GM21381 (cell line): ENCODE measurements around the gene ESPL1.
"Not testable (repeated sequence)": the region's sequence is repeated elsewhere in the genome, so short reads cannot be mapped to it uniquely, and the experiment has no call there.

Experiments
- ATAC-seq: cut with Tn5 transposase; IDR thresholded peaks from one replicate; pipeline ENCODE4 v1.9.1; 2021; ENCODE audit warnings: mild to moderate bottlenecking, moderate library complexity; ENCODE audit not compliant: unreplicated experiment

The ESPL1 gene

DNA sequence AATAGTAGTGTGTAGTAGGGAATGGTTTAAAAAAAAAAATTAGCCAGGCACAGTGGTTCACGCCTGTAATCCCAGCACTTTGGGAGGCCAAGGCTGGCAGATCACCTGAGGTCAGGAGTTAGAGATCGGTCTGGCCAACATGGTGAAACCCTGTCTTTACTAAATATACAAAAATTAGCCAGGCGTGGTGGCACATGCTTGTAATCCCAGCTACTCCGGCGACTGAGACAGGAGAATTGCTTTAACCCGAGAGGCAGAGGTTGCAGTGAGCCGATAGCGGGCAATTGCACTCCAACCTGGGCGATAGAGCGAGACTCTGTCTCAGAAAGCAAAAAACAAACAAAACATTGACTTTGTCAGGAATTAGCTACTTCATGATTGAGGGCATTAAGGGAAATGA is 29.0 kb downstream of the ESPL1 start:
- ATAC-seq: not testable (repeated sequence)

DNA sequence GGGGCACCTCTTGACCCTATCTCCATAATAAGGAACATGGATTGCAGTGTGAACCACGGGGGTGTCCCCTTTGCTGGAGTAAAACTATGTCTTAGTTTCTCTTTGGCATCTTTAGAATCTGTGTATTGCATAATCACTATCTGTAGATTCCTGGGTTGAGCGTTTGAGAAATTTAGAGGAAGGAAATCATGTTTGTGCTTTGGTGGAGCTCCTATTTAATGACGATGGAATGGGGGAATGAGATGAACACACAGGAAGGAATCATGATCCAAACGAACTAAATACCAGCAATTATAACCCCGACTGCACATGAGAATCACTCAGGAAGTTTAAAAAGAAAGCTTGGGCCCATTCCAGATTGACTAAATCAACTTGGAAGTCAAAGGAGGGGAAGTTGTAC is 30.1 kb downstream of the ESPL1 start:
- ATAC-seq: no peak

DNA sequence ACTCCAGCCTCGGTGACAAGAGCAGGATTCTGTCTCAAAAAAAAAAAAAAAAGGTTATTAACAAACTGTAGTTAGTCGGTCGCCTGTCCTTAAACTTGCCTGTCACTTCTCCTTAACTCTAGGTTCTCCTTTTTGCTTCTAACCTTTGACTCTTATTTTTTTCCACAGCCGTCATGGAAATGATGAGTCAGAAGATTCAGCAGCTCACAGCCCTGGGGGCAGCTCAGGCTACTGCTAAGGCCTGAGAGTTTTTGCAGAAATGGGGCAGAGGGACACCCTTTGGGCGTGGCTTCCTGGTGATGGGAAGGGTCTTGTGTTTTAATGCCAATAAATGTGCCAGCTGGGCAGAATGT is 31.0 kb downstream of the ESPL1 start:
- ATAC-seq: no peak

DNA sequence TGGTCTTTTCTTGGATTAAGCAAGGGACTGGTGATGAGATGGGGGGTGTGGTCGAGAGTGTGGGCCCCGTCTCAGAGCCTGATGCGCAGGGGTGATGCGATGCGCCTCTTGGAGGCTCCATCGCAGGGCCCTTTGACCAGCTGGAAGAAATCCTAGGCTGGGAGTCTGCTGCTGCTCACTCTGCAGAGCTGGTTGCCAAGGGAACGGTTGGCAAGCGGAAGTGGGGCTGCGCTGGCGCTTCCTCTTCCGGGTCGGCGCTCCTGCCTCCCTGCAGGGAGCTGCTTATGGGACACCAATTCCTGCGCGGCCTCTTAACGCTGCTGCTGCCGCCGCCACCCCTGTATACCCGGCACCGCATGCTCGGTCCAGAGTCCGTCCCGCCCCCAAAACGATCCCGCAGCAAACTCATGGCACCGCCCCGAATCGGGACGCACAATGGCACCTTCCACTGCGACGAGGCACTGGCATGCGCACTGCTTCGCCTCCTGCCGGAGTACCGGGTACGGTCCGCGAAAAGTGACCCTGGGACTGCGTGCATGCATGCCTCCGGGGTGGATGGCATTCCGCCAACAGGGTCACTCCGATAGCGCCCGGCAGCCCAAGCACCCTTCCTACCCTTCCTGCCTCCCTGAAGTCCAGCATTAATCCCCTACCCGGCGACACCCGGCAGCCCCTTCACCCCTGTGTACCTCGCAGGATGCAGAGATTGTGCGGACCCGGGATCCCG is 31.5 kb downstream of the ESPL1 start, which contains the start of gene MYG1:
MYG1 (plus strand) TSS at position 242 of the 727 bp plus-strand sequence; CDS start at position 285, 43 bp downstream.
- peak; percentile 70 for ATAC-seq

DNA sequence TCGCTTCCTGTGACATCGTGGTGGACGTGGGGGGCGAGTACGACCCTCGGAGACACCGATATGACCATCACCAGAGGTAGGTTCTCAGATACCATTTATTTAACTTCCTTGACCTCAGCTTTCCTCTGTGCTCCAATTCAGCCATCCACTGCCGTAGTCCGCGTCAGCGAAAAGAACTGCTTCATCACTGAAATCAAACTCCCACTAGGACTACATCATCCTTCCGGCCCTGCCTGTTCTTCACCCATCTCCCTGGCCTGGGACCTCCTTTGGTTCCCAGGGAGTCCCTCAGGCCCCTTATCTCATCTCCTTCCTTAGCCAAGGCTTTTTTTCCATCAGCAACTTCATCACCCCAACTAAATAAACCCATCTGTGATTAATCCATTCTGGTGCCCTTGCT is 32.1 kb downstream of the ESPL1 start:
- ATAC-seq: no peak

DNA sequence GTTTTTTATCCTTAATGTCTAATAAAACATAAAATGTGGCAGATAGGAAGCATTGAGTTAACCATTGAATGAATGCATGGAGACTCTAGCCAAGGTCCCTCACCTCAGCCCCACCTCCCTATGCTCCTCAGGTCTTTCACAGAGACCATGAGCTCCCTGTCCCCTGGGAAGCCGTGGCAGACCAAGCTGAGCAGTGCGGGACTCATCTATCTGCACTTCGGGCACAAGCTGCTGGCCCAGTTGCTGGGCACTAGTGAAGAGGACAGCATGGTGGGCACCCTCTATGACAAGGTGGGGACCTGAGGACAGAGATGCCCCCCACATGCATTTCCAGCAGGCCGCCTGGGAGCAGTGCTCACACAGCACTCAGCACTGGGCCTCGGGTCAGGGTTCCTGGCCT is 34.8 kb downstream of the ESPL1 start:
- ATAC-seq: no peak

DNA sequence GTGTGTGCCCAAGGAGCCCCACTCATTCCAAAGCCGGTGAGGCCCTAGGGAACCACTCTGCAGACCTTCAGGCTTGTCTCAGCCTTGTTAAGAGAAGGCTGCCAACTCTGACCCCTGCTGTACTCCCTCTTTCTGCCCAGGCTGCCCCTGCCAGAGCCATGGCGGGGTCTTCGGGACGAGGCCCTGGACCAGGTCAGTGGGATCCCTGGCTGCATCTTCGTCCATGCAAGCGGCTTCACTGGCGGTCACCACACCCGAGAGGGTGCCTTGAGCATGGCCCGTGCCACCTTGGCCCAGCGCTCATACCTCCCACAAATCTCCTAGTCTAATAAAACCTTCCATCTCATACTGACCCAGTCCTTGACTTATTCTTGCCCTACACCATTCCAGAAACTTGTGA is 38.7 kb downstream of the ESPL1 start:
- ATAC-seq: no peak

DNA sequence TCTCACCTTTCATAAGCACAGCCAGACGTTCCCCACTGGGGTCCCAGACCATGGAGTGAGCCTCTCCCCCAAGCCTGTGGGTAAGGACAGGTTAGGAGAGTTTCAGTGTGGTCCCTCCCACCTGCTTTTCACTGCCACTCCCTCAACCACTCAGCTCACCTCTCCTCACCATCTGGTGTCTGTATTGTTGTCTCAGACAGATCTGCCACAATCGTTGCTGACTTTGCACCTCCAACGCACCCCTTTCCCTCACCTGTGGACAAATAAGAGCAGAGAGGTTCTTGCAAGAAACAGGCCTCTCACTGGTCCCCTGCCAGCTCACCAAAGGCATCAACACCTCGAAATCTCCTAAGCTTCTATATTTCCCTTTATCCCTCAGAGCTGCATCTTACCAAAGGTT is 40.2 kb downstream of the ESPL1 start:
- no peak for ATAC-seq

DNA sequence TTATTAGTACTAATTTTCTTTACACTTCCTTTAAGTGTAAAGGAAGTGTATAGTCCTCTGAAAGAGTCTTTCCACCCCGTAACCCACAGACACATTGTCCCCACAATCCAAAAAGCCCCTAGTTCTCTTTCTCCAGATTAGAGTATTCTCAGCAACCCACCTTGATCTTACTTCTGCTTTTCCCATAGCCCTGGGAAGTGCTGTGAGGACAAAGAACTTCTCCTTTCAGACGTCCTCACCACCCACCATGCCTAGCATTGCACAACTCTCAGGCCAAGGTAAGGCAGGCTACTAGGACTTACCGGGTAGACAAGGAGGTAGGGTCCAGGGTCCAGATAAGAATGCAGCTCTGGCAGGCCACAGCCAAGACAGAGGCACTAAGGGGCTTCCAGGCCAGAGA is 45.9 kb downstream of the ESPL1 start:
- ATAC-seq: no peak

DNA sequence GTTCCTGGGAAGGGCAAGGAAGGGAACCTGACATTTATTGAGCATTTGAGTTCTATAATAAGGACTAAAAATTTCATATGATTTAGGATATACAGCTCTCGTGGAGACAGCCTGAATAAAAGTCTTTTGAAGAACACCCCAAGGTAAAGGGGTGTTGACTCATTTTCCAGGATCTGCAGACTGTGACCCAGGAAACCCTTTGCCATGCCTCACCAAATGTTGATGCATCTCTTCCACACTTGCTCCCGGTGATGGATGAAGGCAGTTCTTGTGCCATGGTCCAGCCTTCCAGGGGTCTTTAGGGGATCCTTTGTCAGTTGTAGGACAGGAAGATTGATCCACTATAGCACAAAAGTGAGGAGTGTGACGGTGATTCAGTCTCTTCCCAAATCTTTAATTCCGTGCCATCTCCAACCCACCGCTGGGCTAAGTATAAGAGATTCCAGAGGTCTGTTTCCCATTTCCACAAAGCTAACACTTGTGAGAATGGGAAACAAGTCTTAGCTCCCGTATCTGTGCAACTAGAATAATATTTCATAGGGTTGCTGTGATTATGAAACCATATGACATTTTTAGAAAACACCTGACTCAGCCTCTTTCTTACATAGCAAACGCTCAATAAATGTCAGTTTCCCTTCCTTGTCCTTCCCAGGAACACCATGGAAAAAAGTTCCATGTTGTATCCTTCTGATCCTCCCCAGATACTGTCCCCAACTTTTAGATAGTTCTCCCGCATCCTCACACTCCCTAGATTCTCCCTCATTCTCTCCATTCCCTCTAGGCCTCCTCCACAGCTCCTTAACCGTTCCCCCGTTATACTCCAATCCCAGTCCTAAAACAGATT is 52.5 kb downstream of the ESPL1 start:
- ATAC-seq: no peak

DNA sequence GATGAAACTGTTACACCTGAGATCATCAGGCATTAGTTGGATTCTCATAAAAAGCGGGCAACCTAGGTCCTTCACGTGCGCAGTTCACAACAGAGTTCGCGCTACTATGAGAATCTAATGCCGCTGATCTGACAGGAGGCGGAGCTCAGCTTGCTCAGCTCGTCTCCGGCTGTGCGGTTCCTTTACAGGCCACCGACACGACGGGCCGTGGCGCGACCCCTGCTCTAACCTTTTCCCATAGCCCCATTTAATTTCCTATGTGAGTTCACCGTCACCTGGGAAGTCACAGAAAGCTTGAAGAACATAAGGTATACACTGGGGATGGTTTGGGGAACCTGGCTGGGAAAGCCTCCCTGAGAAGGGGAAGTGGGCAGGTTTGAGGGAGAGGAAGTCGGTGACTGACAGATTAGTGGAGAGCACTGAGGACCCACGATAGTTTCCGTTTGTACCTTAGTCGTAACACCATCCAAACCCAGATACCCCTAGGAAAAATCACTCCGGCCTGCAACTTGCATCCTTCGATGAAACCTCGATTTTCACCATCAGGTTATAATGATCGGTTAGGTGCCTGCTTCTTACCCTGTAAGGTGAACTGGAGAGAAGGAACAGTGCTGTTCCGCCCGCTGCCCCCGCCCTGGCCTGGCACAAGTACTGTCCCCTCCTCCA is 56.1 kb downstream of the ESPL1 start:
- ATAC-seq: peak; percentile 24

DNA sequence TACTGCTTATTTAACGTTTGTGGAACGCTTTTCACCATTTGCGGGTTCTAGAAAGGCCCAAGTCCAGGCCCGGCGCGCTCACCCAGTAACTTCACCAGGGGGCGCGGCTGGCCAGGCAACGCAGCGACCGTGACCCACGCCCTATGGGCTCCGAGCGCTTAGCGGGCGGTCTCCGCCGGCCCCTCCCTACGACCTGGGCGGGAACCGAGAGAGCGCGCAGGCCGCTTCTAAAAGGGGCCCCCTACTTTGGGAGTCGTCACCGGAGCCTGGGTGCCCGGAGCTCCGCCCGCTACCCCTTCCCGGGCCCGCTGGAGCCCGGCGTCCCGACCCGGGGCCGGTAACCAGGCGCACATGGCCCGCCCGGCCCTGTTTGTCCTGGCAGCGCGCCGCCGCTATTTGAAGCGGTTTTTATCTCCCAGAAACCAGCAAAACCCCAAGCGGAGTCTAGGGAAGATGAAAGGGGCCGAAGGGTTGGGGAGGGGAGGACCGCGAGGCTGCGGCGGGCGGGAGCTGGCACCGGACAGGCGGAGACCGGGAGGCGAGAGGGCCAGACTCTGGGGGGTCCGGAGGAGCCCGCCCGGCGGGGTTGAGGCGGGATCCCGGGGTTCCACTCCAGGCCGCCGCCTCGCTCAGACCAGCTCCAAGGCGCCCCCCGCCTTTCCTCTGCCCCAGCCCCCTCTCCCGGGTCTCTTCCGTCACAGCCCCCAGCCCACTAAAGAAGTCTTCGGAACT is 56.8 kb downstream of the ESPL1 start:
- ATAC-seq: peak; percentile 47

DNA sequence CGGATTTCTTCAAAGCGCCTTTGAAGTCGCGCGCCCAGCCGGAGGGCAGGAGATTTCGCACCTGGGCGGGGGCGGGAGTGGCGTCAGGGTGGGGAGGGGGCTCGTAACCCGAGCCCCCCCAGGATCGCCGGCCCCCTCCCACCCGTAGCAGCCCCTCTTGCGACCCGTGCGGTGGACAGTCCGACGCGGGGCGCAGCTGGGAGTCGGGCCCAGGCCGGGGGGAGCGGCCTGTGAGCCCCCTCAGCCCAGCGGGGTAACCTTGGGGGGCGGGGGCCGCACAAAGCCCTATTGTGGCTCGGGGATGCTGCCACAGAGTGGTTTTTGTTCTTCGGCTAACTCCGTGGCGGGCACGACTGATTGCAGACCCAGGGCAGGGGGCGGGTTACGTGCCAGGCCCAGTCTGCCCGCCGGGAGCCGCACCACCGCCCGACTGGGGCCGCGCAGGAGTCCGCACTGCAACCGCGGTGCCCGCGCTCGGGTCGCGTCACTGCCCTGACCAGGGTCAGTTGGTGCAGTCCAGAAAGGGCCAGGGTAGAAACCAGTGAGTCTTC is 57.5 kb downstream of the ESPL1 start:
- ATAC-seq: no peak

DNA sequence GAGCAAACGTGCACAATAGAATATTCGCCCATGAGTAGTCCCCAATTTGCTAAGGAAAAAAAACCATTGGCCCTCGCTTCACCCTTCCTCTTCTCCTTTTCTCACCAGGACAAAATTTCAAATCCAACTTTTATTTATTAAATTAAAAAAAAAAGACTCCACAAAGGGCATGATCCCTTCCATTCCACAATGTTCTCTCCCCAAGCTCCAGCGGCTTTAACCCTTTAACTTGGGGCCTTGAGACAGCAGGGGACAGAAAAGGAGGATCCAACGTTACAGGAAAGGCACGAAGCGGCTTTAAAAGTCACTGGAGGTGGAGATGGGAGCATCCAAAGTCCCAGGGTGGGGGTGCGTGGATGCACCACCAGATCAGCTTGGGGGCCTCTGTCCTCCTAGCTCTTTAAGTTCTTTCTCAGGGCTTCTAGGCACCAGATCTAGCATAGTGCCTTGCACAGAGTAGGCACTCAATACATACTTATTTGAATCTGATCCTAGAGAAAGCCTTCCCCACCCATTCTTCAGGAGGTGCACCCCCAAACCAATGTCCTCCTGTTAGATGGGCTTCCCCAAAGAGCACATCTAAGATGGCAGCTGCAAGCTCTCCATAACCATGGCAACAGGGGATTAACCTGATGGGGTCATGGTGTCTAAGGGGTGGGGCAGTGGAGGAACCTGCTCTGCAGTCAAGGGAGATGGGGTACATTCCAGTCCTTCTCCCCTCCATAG is 58.5 kb downstream of the ESPL1 start:
- ATAC-seq: no peak

DNA sequence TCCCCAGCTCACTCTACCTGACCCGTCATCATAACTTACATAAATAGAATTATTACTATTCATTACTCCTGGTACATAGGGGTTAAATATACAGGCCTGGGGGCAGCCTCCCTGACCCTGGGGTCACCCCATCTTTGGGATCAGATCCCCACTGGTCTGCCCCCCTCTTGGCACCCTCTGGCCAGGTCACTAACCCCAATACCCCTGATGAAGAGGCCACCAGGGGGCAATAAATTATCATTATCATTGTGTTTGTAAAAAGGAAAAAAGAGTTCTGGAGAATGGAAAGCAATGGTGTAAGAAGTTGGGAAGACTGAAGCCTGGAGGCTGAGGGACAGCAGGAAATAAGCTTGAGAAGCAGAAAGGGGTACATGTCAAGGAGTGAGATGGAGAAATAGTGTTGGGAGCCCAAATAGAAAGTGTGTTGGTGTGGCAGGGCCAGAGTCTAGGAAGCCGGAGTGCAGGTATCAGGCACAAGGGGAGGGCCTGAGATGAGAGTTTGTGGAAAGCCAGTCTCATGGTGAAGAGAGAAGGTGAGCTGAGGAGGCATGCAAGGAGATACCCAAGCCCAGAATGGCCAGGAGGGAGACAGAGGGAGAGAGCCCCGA is 59.4 kb downstream of the ESPL1 start:
- ATAC-seq: no peak

DNA sequence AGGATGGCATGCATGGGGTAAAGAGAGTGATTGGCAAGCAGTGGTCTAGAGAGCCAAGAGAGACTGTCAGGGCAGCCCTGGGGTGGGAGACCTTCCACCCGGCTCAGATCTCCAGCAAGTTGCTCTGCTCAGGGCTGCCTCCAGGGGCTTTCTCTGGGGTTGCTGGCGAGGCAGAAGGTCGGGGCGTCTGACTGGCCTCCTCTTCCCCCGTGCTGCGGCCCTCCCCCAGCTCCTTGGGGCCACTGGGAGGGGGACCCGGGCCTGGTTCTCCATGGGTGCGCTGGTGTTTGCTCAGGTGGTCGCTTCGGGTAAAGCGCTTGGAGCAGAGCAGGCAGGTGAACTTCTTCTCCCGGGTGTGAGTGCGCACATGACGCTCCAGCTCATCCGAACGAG is 59.9 kb downstream of the ESPL1 start:
- no peak for ATAC-seq

DNA sequence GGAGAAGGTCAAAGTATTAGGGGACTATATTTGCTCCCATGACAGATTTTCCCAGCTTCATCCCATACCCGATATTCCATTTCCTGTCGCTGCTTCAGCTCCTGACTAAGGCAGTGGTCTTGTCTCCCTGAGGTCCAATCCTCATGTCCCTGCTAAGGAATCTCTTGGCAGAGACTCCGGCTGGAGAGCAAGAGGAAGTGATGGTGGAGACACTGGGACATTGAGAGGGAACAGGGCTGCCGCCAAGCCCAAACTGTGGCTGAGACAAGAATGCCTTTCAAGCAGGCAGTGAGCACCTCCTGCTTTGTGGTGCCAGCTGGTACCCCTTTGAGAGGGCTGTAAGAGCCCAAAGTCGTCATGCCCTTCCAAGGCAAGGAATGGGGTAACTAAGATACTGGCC is 62.6 kb downstream of the ESPL1 start:
- ATAC-seq: no peak

DNA sequence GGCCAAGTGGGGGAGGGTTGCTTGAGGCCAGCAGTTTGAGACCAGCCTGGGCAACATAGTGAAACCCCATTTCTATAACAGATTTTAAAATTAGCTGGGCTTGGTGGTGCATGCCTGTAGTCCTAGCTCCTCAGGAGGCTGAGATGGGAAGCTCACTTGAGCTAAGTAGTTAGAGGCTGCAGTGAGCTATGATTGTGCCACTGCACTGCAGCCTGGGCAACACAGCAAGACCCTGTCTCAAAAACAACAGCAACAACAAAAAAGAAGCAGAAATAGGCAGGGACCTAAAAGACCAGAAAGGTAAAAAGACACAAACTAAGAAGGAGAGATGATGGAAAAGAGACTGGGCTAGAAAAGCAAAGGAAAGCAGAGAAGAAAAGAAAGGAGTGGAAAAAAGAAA is 64.2 kb downstream of the ESPL1 start:
- ATAC-seq: not testable (repeated sequence)

DNA sequence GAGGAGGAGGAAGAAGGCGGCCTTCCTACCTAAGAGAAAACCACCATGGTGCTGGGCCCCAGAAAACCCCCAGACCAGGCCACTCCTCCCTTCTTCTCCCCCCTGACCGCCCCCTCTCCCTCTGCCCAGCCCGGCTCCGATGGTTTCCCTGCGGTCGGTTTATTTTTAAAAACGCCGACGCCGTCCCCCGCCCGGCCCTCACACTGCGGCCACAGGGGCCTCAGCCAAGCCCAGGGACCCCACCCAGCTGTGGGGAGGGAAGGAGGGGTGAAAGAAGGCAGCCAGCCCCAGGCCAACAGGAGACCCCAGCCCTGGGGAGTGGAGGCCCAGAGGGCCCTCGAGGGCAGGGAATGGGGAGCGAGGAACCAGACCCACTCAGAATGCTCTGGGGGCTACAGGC is 64.6 kb downstream of the ESPL1 start:
- no peak for ATAC-seq

DNA sequence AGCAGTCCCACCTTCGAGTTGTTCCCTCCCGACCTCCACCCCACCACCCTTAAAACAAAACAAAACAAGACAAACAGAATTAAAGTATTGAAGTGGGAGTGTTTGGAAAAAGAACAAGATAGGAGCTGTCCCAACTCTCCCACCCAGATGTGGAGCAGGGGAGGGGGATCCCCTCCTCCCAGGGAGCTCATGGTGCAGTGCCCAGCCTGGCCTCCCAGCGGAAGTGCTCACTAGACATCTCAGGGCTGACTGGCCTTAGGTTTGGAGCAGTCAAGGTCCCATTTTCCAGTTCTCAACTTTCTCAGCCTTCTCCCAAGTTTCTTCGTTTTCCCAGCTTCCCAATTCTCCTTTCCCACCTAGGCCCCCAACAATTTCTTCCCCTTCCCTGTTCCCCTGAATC is 65.2 kb downstream of the ESPL1 start:
- no peak for ATAC-seq
